ENCODE measurements around the gene OSBP. TPM values are rescaled to one million over a fixed set of nuclear protein-coding genes. Genes with fewer than 3 reads are reported as not detected.

OSBP gene
- total RNA-seq, 1 experiment from 2014 or later, result 74.1 TPM

DNA sequence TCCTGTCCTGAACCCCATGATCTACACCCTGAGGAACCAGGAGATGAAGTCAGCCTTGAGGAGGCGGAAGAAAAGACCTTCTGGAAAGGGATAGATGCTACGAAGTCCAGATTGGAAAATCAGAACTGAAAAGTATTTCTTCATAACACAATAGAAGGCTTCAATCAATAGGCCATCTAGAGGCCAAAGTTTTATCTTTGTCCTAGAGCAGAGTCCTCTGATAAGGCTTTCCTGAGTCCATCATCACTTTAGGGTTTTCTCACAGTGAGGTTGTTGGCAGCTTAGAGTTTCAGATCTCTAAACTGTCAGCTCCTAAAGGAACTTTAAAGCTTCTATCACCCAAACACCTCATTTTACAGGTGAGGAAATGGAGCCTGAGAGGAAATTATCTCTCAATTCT lies 83.0 kb downstream of the OSBP start:
- no peak for DNase-seq (ENCODE audit: low spot score)

DNA sequence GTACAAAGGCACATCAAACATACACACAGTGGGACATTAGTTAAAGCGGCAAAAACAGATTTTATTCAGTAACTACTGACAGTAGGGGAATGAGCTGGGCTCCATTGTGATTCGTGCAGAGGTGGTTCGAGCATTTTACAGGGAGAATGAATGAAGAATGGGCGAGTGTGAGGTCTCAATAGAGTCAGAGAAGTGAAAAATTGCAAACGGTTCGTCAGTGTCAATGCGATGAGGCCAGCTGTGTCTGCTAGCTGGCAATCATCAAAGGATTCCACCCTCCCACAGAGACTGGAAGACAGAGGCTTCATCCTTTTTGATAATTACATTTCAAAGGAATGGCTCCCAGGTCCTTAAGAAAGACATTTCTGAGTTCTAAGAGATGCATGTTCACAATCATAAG lies 86.9 kb downstream of the OSBP start:
- no peak for DNase-seq (ENCODE audit: low spot score)
- in situ Hi-C loops (cut with HindIII; ENCODE audit: low sequenced_read_pairs), result no loop called here

More for the DNA sequence above, 83.0 kb downstream of the OSBP start:
- in situ Hi-C loops (cut with HindIII; ENCODE audit: low sequenced_read_pairs), result no loop called here

Other genes with a start within 250 kb of the OSBP start
- not detected in 2 replicates for gene OR5A2, start 189.4 kb downstream of the OSBP start, total RNA-seq (2014; rRNA removed; shearing (Covaris generic))
- gene OR5A1, start 179.3 kb downstream of the OSBP start, total RNA-seq (2014; rRNA removed; shearing (Covaris generic)), result not detected in 2 replicates
- gene OR4D6, start 158.8 kb downstream of the OSBP start, total RNA-seq (2014; rRNA removed; shearing (Covaris generic)), result not detected in 2 replicates
- not detected in 2 replicates for gene OR4D10, start 142.5 kb downstream of the OSBP start, total RNA-seq (2014; rRNA removed; shearing (Covaris generic))
- not detected in 2 replicates for gene OR4D11, start 112.2 kb downstream of the OSBP start, total RNA-seq (2014; rRNA removed; shearing (Covaris generic))
- not detected in 2 replicates for gene OR4D9, start 104.2 kb downstream of the OSBP start, total RNA-seq (2014; rRNA removed; shearing (Covaris generic))
- gene PATL1, start 53.3 kb upstream of the OSBP start, total RNA-seq (2014; rRNA removed; shearing (Covaris generic)), result 11.7 and 23.1 TPM in 2 replicates
- not detected in 2 replicates for gene OR10V1, start 98.1 kb upstream of the OSBP start, total RNA-seq (2014; rRNA removed; shearing (Covaris generic))
- 94.1 and 99.1 TPM in 2 replicates for gene STX3, start 139.6 kb upstream of the OSBP start, total RNA-seq (2014; rRNA removed; shearing (Covaris generic))
- 103 and 124 TPM in 2 replicates for gene MRPL16, start 195.0 kb upstream of the OSBP start, total RNA-seq (2014; rRNA removed; shearing (Covaris generic))
- not detected in 2 replicates for gene CBLIF, start 229.7 kb upstream of the OSBP start, total RNA-seq (2014; rRNA removed; shearing (Covaris generic))

Data from G401 (cell line).